Coronary artery (tissue), 2 donors: ENCODE data around the gene HLA-G.

ENCODE experiments used
- DNase-seq: peaks from one replicate; pipeline ENCODE4 v3.0.0-alpha.2; 2017; ENCODE audit warnings: low spot score
- H3K27ac ChIP-seq, 2 donors: fragments of 200-600 bp; sonication (generic); one replicate each; pipeline ENCODE4 v1.5.1; 2016 to 2019
- H3K4me3 ChIP-seq: fragments of 200-600 bp; sonication (generic); 2 replicates; pipeline ENCODE4 v1.5.1; 2016; ENCODE audit warnings: mild to moderate bottlenecking, moderate library complexity
- CTCF ChIP-seq: fragments of 200-600 bp; sonication (generic); IDR thresholded peaks from one replicate; pipeline ENCODE4 v1.5.1; 2019; ENCODE audit warnings: antibody characterized with exemption

HLA-G gene

GRCh38 chr6:29809249-29809648 lies 18.4 kb upstream of the HLA-G start:
- no peak for TF ChIP-seq CTCF
- DNase-seq: no peak
- H3K4me3 ChIP-seq: no peak overlapping the region
- no peak overlapping the region for H3K27ac ChIP-seq

GRCh38 chr6:29810371-29810770 lies 17.3 kb upstream of the HLA-G start:
- no peak for DNase-seq
- H3K4me3 ChIP-seq: no peak overlapping the region
- TF ChIP-seq CTCF: no peak
- no peak overlapping the region for H3K27ac ChIP-seq

- no peak for TF ChIP-seq CTCF
- Histone ChIP-seq H3K4me3 (no peak overlapping the region), H3K27ac (no peak overlapping the region)
- DNase-seq: no peak
Measured at GRCh38 chr6:29811377-29811776, 16.2 kb upstream of the HLA-G start.

GRCh38 chr6:29813066-29813465 lies 14.6 kb upstream of the HLA-G start:
- H3K4me3 ChIP-seq: no peak overlapping the region
- DNase-seq: no peak
- no peak for TF ChIP-seq CTCF
- no peak overlapping the region for H3K27ac ChIP-seq

GRCh38 chr6:29813809-29814208 lies 13.8 kb upstream of the HLA-G start:
- Histone ChIP-seq H3K4me3 (no peak overlapping the region), H3K27ac (no peak overlapping the region)
- TF ChIP-seq CTCF: no peak
- no peak for DNase-seq

- H3K27ac ChIP-seq: no peak overlapping the region
- DNase-seq: no peak
- TF ChIP-seq CTCF: no peak
- no peak overlapping the region for H3K4me3 ChIP-seq
Measured at GRCh38 chr6:29814379-29815117, 13.1 kb upstream of the HLA-G start.

- H3K4me3 ChIP-seq: no peak overlapping the region
- DNase-seq: no peak
- no peak for TF ChIP-seq CTCF
- no peak overlapping the region for H3K27ac ChIP-seq
Measured at GRCh38 chr6:29815118-29815750, 12.4 kb upstream of the HLA-G start.
